SKM-1 treated with dmso at 0.1 percent for 144 hours (cell line): ENCODE data around the gene DOK7.

Source experiments
- DNase-seq: peaks from one replicate; lab custom pipeline; 2025; ENCODE audit not compliant: unreplicated experiment; lab: John Stamatoyannopoulos, UW

The DOK7 gene

DNA sequence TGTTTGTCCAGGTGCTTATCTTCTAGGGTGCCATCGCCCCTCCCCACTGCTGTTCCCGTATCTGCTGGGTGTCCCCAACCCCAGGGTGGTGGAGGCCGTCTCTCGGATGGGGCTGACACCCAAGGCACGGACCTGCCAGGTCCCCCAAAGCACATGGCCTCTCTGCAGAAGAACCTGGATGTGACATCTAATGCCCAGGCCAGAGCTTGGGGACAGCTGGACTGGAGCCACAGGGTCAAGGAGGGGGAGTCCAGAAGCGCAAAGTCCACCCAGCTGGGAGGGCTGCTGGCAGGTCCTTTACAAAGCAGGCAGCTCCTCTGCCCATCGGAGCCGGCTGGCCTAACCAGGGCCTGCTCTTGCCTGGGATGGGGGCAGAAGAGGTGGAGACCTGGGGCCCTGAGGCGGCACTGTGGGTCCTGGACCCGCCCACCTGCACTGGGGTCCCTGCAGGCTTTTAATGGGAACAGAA is 751 bp upstream of the DOK7 start:
- DNase-seq, result no peak

DNA sequence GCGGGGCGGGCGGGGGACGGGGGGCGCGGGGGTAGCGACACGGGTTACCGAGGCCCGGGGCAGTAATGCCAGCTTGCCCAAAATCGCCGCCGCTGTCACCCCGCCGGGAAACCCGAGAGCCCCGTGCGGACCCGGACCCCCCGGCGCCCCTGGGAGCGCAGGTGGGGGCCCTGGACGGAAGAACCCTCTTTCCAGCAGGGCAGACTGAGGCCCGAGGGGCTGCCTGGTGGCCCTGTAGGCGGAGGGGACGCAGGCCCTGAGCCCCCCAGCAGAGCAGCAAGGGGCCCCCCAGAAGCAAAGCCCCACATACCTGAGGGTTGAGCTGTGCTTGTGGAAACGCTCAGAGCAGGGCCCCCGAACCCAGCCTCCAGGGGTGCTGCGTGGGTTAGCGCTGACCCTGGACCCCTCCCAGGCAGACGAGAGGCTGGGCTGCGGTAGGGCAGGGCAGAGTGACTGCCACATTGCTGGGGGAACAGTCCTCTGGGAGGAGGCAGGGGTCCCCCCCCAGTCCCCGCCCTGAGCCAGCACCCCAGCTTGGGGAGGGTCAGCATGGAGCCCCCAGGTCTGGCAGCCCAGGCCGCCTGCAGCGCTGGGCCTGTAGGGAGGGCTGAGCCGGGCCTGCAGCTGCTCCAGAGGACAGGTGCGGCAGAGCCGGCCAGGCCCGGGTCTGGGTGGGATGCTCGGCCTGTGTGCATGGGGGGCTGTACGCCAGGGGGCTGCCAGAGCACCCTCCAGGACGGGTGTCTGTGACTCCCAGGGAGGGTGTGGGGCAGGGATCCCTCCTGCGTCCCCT is 646 bp downstream of the DOK7 start:
- no peak for DNase-seq

GRCh38 chr4:3464349-3464905 is 1.3 kb downstream of the DOK7 start:
- no peak for DNase-seq

DNA sequence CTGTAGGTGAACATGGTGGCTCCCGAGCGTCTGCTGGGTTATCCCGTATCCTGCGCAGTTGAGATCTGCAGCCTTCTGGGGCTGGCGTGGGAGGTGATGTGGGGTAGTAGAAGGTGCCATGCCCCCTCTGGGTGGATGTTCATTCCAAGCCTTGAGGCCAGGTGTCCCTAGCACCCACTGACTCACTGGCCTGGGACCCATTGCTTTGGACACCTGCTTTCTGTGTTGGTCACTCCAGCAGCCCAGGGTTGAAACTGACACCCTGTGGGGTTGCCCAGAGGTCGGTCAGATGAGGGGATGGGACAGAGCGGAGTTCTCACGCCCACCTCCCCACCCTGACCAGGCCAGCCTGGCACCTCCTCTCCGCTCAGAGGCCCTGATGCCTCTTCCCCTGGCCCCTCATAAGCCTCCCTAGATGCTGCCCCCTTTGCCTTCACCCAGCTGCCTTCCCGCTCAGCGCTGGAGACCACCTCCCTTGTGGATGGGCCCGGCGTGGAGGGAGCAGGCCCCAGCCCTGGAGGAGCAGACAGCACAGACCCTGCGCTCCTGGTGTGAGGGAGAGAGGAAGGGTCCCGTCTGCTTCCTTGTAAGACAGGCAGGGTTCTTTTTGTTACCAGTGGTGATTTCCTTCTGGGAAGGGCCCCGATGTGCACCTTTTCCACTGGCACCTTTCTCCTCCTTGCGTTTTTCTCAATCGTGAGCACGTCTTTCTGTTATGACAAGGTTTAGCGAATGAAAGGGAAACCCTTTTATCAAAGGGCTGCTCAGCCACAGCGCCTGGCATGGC is 2.0 kb downstream of the DOK7 start:
- no peak for DNase-seq

DNA sequence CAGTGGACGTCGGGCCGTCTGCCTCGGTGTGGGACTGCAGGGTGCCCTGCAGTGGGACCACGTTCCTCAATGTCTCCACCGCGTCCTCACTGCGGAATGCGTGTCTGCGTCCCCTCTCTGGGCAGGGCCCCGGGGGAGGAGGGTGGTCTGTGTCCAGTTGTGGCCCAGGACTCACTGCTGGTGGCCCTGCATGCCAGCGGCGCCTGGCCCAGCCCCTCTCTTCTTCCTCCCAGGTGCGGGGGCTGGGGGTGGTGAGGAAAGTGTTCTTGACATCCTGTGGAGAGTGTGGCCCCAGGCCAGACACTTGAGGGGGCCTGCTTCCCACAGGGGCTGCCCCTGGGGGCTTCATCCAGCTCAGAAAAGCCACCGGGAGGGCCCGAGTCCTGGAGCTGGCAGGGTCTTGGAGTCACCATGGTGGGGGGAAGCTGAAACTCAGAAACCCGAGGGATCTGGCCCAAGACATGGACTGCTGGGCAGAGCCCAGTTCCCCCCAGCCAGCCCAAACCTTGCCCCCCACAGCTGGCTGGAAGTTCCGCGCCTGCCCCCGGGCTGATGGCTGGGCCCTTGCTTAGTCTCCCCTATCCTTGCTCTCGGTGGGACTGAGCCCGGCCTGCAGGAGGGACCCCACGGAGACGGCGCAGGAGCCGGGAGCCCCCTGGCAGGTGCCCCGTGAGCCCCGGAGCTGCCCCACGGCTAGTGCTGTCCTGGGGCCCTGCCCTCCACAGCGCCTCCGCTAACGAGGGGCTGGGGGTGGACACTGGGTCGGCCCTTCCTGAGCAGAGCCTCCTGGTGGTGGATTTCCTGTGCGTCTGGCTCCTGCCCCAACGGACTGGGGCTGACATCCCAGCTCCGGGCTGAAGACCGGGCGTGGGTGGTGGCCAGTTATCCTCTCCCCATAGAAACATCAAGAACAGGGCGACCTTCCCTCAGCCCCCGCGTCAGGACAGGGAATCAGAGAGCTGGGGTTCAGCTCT is 2.9 kb downstream of the DOK7 start:
- no peak for DNase-seq

DNA sequence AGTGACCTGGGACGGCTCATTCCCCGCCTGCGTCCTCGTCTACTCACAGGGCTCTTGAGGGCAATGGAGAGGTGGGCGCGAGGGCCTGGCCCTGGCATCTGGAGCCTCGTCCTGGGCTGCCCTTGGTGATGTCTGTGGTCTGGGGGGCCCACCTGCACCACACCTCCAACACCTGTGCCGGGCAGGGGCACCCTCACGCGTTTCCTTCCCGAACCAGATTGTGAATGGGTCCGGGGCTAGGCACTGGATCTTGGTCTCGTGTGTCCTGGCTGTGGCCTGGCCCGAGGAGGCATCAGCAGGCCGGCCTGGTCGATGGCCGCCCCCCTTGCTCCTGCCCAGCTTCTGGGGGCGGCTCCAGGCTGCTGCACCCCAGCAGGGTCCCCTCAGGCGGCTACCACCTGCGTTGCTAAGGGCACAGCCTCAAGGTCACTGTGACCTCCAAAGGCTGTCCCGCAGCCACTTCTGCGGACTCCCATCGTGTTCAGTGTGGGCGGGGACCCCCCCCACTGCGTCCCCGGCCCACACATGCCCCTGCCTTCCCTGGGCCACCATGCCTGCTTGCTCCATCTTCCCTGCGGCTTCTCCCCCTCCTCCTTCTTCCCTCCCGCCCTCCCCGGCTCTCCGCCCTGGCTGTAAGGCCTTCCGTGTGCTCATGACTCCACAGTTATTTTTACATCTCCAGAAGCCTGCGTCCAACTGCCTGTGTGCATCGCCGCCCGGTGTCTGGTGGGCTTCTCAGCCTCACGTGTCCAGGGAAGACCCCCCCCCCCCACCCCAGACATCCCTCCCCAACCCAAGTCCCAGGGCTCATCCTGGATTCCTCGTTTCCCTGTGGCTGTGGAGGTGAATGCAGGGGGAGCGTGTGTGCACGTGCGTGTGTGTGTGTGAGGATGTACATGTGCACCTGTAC is 3.8 kb downstream of the DOK7 start:
- DNase-seq, result no peak

DNA sequence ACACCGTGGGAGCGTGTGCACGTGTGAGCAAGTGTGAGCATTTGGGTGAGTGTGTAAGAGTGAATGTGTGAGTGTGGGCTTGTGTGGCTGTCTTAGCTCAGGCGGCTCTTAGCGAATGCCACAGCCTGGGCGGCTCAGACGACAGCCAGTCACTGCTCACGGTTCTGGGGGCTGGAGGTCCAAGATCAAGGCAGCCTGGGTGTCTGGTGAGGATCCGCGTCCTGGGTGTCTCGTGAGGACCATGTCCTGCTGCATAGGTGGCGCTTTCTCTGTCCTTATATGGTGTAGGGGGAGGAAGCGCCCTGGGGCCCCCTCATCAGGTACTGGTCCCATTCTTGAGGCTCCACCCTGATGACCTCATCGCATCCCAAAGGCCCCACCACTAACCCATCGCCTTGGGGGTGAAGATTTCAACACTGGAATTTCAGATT is 4.5 kb downstream of the DOK7 start:
- DNase-seq, result no peak

DNA sequence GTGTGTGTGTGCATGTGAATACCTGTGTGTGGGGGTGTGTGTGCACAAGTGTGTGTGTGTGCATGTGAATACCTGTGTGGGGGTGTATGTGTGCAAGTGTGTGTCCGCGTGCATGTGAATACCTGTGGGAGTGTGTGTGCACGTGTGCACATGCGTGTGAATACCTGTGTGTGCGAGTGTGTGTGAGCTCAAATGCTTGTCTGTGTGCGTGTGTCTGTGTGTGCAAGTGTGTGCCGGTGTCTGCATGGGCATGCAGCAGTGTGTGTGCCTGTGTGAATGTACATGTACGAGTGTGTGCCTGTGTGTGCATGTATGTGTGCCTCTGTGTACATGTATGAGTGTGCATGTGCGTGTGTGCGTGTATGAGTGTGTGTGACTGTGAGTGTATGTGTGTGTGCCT is 5.0 kb downstream of the DOK7 start:
- DNase-seq, result no peak

DNA sequence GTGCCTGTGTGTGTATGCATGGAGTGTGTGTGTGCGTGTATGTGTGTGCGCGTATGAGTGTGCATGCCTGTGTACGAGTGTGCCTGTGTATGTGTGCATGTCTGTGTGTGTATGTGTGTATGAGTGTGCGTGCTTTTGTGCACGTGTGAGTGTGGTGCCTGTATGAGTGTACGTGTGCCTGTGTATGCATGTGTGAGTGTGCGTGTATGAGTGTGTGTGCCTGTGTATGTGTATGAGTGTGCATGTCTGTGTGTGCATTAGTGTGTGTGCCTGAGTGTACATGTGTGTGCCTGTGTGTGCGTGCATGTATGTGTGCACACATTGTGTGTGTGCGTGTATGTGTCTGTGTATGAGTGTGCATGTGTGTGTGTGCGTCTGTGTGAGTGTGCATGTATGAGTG is 5.7 kb downstream of the DOK7 start:
- DNase-seq, result no peak

DNA sequence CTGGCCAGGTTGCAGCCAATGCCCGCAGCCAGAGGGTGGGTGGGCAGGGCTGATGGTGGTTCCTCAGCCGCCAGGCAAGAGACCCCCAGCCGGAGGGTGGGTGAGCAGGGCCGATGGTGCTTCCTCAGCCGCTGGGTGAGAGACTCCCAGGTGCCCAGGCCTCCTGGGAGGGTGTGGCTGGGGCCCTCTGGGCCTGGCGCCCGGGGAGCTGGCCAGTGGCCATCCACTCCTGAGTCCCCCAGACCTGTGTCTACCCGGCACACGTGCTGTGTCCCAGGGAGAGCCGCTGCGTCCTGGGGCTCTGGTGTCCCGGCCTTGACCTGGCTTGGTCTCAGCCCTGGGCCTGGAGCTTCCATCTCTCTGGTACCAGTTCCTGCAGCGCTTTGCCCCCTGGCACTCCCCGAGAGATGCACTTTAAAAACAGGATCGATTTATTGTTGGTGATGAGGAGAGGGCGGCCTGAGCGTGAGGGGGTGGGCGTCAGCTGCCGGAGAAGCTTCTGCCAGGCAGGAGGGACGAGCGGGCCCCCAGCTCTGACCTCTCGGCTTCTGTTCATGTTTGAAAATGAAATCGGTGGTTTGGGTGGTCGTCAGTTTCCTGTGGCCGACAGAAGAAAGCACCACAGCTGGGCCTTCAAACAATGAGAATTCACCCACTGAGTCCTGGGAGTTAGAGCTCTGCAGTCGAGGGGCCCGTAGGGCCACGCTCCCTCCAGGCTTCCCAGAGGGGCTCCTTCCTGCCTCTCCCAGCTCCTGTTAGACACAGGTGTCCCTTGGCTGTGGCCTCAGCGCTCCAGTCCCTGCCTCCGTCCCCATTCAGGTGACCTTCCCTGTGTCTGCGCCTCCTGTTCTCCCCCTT is 6.5 kb downstream of the DOK7 start:
- no peak for DNase-seq

- DNase-seq, result no peak
Measured at GRCh38 chr4:3470244-3471097, 7.4 kb downstream of the DOK7 start.

DNA sequence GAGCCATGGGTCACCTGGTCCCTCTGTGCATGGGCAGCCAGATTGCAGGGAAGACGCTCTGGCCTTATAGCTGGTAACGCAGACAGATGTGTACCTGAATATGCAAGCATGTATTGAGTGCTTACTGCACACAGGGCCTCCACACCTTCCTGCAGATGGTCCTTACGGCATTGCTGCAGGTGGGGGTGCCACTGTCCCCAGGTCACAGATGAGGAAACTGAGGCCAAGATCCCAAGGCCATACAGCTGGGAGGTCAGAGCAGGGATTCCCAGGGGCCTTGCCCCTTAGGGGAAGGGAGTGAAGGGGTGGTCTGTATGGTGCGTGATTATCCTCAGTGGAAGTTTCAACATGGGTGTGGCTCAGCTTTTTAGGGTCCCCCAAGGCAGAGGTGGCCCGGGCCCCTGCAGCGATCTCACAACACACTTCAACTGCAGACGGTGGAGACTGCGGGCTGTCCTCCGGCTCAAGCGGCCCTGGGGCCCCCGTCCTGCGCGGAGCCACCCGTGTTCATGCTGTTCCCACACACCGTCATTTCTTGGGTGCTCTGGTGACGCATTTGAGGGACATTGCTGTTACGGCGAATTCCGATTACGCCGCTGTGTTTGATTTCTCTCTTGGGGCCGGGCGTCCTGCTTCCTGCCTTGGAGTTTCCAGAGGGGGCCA is 8.1 kb downstream of the DOK7 start:
- DNase-seq, result no peak

GRCh38 chr4:3471886-3472285 is 8.8 kb downstream of the DOK7 start:
- DNase-seq, result no peak

- no peak for DNase-seq
Measured at GRCh38 chr4:3472411-3473141, 9.5 kb downstream of the DOK7 start.

DNA sequence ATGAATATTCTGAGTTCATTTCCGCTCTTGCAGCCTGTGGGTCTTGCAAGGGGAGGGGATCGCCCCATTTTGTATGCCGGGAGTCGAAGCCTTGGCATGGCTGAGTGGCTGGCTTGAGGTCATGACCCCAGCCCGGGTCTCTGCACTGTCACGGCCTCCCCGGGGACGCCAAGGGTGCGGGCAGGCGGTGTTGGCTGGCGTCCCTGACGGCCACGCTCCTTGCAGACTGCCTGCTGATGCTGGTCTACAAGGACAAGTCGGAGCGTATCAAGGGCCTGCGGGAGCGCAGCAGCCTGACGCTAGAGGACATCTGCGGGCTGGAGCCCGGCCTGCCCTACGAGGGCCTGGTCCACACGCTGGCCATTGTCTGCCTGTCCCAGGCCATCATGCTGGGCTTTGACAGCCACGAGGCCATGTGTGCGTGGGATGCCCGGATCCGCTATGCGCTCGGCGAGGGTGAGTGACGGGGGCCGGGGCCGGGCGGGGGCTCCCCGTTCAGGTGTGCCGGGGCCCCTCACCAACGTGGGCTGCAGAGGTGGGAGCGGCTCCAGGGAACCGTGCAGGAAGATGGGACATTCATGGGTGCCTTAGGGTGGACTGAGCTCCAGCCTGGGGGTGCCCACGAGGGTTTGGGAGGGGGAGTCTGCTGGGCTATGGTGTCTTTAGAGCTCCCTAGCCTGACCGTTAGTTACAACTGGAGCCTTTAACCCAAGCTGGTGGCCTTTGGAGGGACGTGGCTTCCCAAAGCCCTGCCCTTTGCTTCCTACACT is 10.3 kb downstream of the DOK7 start:
- DNase-seq, result no peak
